ENCODE measurements around the gene RAB30.

GRCh38 chr11:82980947-82981346 is 90.8 kb downstream of the RAB30 start:
- TF ChIP-seq CTCF (IDR thresholded peaks at IDR 0.05): no peak
- TF ChIP-seq POLR2A (IDR thresholded peaks at IDR 0.05): no peak
